ENCODE data around the gene SPCS2. TPM values are rescaled to one million over a fixed set of nuclear protein-coding genes. Genes with fewer than 3 reads are reported as not detected.

Gene SPCS2
- total and polyA plus RNA-seq, 2 experiments from 2014 or later = 51.1 to 370 TPM

DNA sequence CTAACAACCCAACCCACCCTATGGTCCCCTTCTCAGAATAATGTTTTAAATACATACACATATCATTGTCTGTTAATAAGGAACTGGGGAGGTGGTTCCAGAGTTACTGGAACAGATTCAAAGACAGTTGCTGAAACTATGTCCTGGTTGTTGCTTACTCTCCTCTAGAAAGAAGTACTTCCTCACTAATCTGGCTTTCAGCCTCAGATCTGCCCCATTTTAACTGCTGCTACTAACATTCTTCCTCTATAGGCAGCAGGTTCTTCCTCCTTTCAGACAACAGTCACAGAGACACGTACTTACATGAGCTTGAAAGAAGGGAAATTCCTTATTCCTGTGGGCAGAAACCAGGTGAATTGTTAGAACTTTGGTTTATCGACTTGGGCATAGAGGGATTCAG is 31.6 kb downstream of the SPCS2 start:
- Histone ChIP-seq H3K9me3 (ENCODE audit: low read depth) (no peaks in the 10 kb centered on the region), H3K27ac (no peak overlapping the region), H3K79me2 (ENCODE audit: insufficient read depth) (0 out of 2 replicates have a peak, but pooled peaks cover 4% of the 10 kb centered on the region), H3F3A (ENCODE audit: insufficient read depth) (0 out of 2 replicates have a peak, but pooled peaks cover 13% of the 10 kb centered on the region), H3K27me3 (replicated peaks; ENCODE audit: insufficient read depth) (no peaks in the 10 kb centered on the region), H3K4me2 (ENCODE audit: unreplicated experiment) (no peak overlapping the region), H3K36me3 (ENCODE audit: low read depth) (peaks cover 20% of the 10 kb centered on the region), H3K4me3 (no peak overlapping the region), H3K9ac (no peak overlapping the region), H3K9me2 (ENCODE audit: insufficient read depth) (no peaks in the 10 kb centered on the region), H3K4me1 (ENCODE audit: insufficient read depth) (no peaks in the 10 kb centered on the region), H4K20me1 (ENCODE audit: insufficient read depth) (no peaks in the 10 kb centered on the region), H2AFZ (no peak overlapping the region)
- DNase-seq = no peak
- WGBS, 2 experiments (ENCODE audit: low coverage in 1 of 2, low lambda C conversion rate in 2 of 2, missing lambda C conversion rate in 2 of 2) = 78 to 79% methylated on average over 2 of the region's 2 CpGs
- in situ Hi-C loops (cut with MboI) = no loop called here
- TF ChIP-seq EZH2phosphoT487 (IDR thresholded peaks at IDR 0.05; ENCODE audit: insufficient read depth, low read depth) = no peak
- TF ChIP-seq EZH2 (IDR thresholded peaks at IDR 0.05; ENCODE audit: insufficient read depth, poor library complexity, severe bottlenecking) = no peak

DNA sequence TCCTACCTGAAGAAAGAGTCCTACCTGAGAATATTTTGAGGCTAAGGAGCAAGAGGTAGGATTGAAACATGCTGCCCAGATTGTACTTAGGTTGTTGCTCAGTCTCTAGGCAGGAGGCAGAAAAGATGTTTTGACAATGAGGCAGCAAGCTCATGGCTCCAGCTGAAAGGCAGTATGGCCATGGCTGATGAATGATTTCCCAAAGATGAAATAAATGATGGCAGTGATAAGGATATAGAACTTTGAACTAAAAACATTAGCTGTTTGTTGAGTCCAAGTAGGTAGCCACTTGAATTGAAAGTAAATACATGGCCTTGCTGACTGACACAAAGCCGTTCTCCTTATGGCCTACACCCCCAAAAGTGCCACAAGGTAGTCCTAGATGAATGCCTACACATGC is 32.8 kb downstream of the SPCS2 start:
- H3K9me2 ChIP-seq (ENCODE audit: insufficient read depth) = no peaks in the 10 kb centered on the region
- H3K36me3 ChIP-seq (ENCODE audit: low read depth) = peaks cover 13% of the 10 kb centered on the region
- TF ChIP-seq EZH2 (IDR thresholded peaks at IDR 0.05; ENCODE audit: insufficient read depth, poor library complexity, severe bottlenecking) (no peak), EZH2phosphoT487 (IDR thresholded peaks at IDR 0.05; ENCODE audit: insufficient read depth, low read depth) (no peak)
- no peak overlapping the region for H2AFZ ChIP-seq
- in situ Hi-C loops (cut with MboI) = no loop called here
- no peaks in the 10 kb centered on the region for H3K4me1 ChIP-seq (ENCODE audit: insufficient read depth)
- no peak overlapping the region for H3K9ac ChIP-seq
- H3F3A ChIP-seq (ENCODE audit: insufficient read depth) = peaks cover 23% of the 10 kb centered on the region
- H3K27me3 ChIP-seq (replicated peaks; ENCODE audit: insufficient read depth) = no peaks in the 10 kb centered on the region
- H3K4me2 ChIP-seq (ENCODE audit: unreplicated experiment) = no peak overlapping the region
- H3K9me3 ChIP-seq (ENCODE audit: low read depth) = no peaks in the 10 kb centered on the region
- H3K27ac ChIP-seq = no peak overlapping the region
- no peak for DNase-seq
- H3K4me3 ChIP-seq = no peak overlapping the region
- WGBS, 2 experiments (ENCODE audit: low coverage in 1 of 2, low lambda C conversion rate in 2 of 2, missing lambda C conversion rate in 2 of 2) = 96 to 100% methylated on average over 1 of the region's 1 CpG
- no peaks in the 10 kb centered on the region for H3K79me2 ChIP-seq (ENCODE audit: insufficient read depth)
- no peaks in the 10 kb centered on the region for H4K20me1 ChIP-seq (ENCODE audit: insufficient read depth)

DNA sequence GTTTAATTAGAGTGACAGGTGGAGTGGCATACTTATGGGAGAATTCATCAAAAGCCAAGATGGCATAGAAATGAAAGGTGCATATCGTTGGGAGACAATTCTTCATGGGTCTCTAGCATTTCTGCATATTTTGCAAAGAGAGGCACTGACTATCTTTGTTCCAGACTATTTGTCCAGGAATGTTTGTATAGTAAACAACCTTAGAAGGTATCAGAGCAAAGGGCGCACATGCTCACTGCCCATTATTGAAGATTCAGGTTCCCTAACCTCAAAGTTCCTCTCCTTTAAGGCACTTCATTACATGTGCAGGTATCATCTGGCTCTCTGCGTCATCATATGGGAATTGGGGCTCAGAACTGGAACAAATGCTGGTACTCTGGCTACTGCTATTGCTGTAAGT is 35.0 kb downstream of the SPCS2 start:
- Histone ChIP-seq H3K4me3 (no peak overlapping the region), H3K4me2 (ENCODE audit: unreplicated experiment) (no peak overlapping the region), H3K9me2 (ENCODE audit: insufficient read depth) (no peaks in the 10 kb centered on the region), H3K36me3 (ENCODE audit: low read depth) (0 out of 2 replicates have a peak, but pooled peaks cover 7% of the 10 kb centered on the region), H3F3A (ENCODE audit: insufficient read depth) (peaks cover 30% of the 10 kb centered on the region), H3K9me3 (ENCODE audit: low read depth) (no peaks in the 10 kb centered on the region), H3K9ac (no peak overlapping the region), H3K27me3 (replicated peaks; ENCODE audit: insufficient read depth) (no peaks in the 10 kb centered on the region), H3K79me2 (ENCODE audit: insufficient read depth) (no peaks in the 10 kb centered on the region), H3K4me1 (ENCODE audit: insufficient read depth) (no peaks in the 10 kb centered on the region), H2AFZ (no peak overlapping the region), H4K20me1 (ENCODE audit: insufficient read depth) (no peaks in the 10 kb centered on the region), H3K27ac (no peak overlapping the region)
- TF ChIP-seq EZH2 (IDR thresholded peaks at IDR 0.05; ENCODE audit: insufficient read depth, poor library complexity, severe bottlenecking) (no peak), EZH2phosphoT487 (IDR thresholded peaks at IDR 0.05; ENCODE audit: insufficient read depth, low read depth) (no peak)
- WGBS, 2 experiments (ENCODE audit: low coverage in 1 of 2, low lambda C conversion rate in 2 of 2, missing lambda C conversion rate in 2 of 2) = 79 to 82% methylated on average over 3 of the region's 3 CpGs
- DNase-seq = no peak
- in situ Hi-C loops (cut with MboI) = no loop called here

DNA sequence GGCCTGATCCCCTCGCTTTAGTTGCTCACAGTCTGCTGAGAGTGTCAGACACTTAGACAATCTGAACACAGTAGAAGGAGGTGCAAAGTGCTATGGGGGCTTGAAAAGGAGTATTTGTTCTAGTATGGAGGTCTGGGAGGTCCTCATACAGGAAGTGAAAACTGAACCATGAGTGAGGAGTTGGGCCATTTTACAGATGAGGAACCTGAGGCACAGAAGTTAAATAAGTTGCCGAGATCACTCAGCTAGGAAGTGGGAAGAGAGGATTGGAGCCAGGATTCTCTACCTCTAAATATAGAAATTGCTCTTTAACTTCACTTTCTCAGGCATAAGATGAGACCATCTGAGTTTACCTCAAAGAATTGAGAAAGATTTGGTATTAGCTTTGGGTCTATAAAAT is 35.7 kb downstream of the SPCS2 start:
- Histone ChIP-seq H3K4me2 (ENCODE audit: unreplicated experiment) (no peak overlapping the region), H3F3A (ENCODE audit: insufficient read depth) (peaks cover 33% of the 10 kb centered on the region), H3K27me3 (replicated peaks; ENCODE audit: insufficient read depth) (no peaks in the 10 kb centered on the region), H3K4me3 (no peak overlapping the region), H2AFZ (no peak overlapping the region), H3K9me3 (ENCODE audit: low read depth) (no peaks in the 10 kb centered on the region), H3K4me1 (ENCODE audit: insufficient read depth) (peaks cover 6% of the 10 kb centered on the region; the same call in 1 of the 2 replicates), H3K36me3 (ENCODE audit: low read depth) (0 out of 2 replicates have a peak, but pooled peaks cover 2% of the 10 kb centered on the region), H3K9ac (no peak overlapping the region), H3K27ac (no peak overlapping the region), H4K20me1 (ENCODE audit: insufficient read depth) (no peaks in the 10 kb centered on the region), H3K79me2 (ENCODE audit: insufficient read depth) (no peaks in the 10 kb centered on the region), H3K9me2 (ENCODE audit: insufficient read depth) (no peaks in the 10 kb centered on the region)
- DNase-seq = no peak
- WGBS, 2 experiments (ENCODE audit: low coverage in 1 of 2, low lambda C conversion rate in 2 of 2, missing lambda C conversion rate in 2 of 2) = 57% methylated on average over 2 of the region's 2 CpGs
- in situ Hi-C loops (cut with MboI) = no loop called here
- TF ChIP-seq EZH2phosphoT487 (IDR thresholded peaks at IDR 0.05; ENCODE audit: insufficient read depth, low read depth) = no peak
- no peak for TF ChIP-seq EZH2 (IDR thresholded peaks at IDR 0.05; ENCODE audit: insufficient read depth, poor library complexity, severe bottlenecking)
